ENCODE measurements around the gene ZNF775. TPM values are rescaled to one million over a fixed set of nuclear protein-coding genes. Genes with fewer than 3 reads are reported as not detected.

ZNF775 gene
- 8.0 and 8.8 TPM in 2 replicates for total RNA-seq

- Mint-ChIP-seq H3K27ac (peak within 1 kb of the TSS; percentile 88), H3K9me3 (no peaks in the 10 kb centered on the region), H3K4me1 (peaks cover 80% of the 10 kb centered on the region), H3K4me3 (peak within 1 kb of the TSS; percentile 90), H3K27me3 (no peaks in the 10 kb centered on the region), H3K36me3 (ENCODE audit: low read depth) (peaks cover 12% of the 10 kb centered on the region)
- ChIA-PET POLR2A (interaction anchor here (0.6 to 4.8 kb wide), 5 partner anchors 11 to 1464 kb away, joined by 6 to 261 read pairs (median 13); partner anchors contain the start of genes ACTR3C, LRRC61 and REPIN1), CTCF (interaction anchor here (1.7 to 2.1 kb wide), 2 partner anchors 10 to 11 kb away, joined by 5 to 6 read pairs; partner anchors contain the start of gene REPIN1)
- intact Hi-C loops (cut with micrococcal nuclease): loop anchor here (1.0 to 5.0 kb wide), 10 partner anchors 10 to 704 kb away; partner anchors contain the start of genes ABCB8, ACTR3C, LRRC61 and TMUB1
- DNase-seq (peak; percentile 90), ATAC-seq (ENCODE audit: low read depth) (peak; percentile 93)
- no peak for TF ChIP-seq CTCF (IDR thresholded peaks at IDR 0.05)
These were observed at the start of gene ZNF775 for GRCh38 chr7:150378853-150379440. Gene ZNF775, plus strand, starts transcription at chr7:150379330. Its CDS starts 9,141 bp downstream, at chr7:150388471.

GRCh38 chr7:150329331-150330120, 49.6 kb upstream of the ZNF775 start:
- Mint-ChIP-seq H3K4me3 (no peak overlapping the region), H3K4me1 (peaks cover 4% of the 10 kb centered on the region), H3K36me3 (ENCODE audit: low read depth) (peaks cover 55% of the 10 kb centered on the region), H3K27me3 (no peaks in the 10 kb centered on the region), H3K9me3 (no peaks in the 10 kb centered on the region), H3K27ac (no peak overlapping the region)
- POLR2A ChIA-PET: no interaction called here
- intact Hi-C loops (cut with micrococcal nuclease): loop anchor here (10.0 kb wide), 1 partner anchor 1185 kb away; the partner anchor contains the start of gene RHEB
- DNase-seq (no peak), ATAC-seq (ENCODE audit: low read depth) (no peak)
- no peak for TF ChIP-seq CTCF (IDR thresholded peaks at IDR 0.05)
- CTCF ChIA-PET: no interaction called here

GRCh38 chr7:150330211-150330885, 48.8 kb upstream of the ZNF775 start:
- Mint-ChIP-seq H3K4me1 (no peaks in the 10 kb centered on the region), H3K27me3 (no peaks in the 10 kb centered on the region), H3K36me3 (ENCODE audit: low read depth) (peaks cover 55% of the 10 kb centered on the region), H3K4me3 (no peak overlapping the region), H3K9me3 (no peaks in the 10 kb centered on the region), H3K27ac (no peak overlapping the region)
- DNase-seq (no peak), ATAC-seq (ENCODE audit: low read depth) (no peak)
- TF ChIP-seq CTCF (IDR thresholded peaks at IDR 0.05): no peak
- ChIA-PET POLR2A (no interaction called here), CTCF (no interaction called here)
- intact Hi-C loops (cut with micrococcal nuclease): no loop called here

GRCh38 chr7:150332852-150333635, 46.1 kb upstream of the ZNF775 start:
- H3K36me3 Mint-ChIP-seq (ENCODE audit: low read depth): peaks cover 43% of the 10 kb centered on the region
- H3K27ac Mint-ChIP-seq: no peak overlapping the region
- POLR2A ChIA-PET: no interaction called here

More at GRCh38 chr7:150332852-150333635, 46.1 kb upstream of the ZNF775 start:
- DNase-seq (no peak), ATAC-seq (ENCODE audit: low read depth) (no peak)
- no peaks in the 10 kb centered on the region for H3K4me1 Mint-ChIP-seq
- H3K27me3 Mint-ChIP-seq: no peaks in the 10 kb centered on the region
- intact Hi-C loops (cut with micrococcal nuclease): no loop called here
- no peaks in the 10 kb centered on the region for H3K9me3 Mint-ChIP-seq
- CTCF ChIA-PET: no interaction called here
- TF ChIP-seq CTCF (IDR thresholded peaks at IDR 0.05): no peak
- H3K4me3 Mint-ChIP-seq: no peak overlapping the region

Data from activated B cell treated with CpG ODN at 0.5 μM for 24 hours (primary cell).